KOPT-K1 (cell line): ENCODE data around the gene TRIP12.
A peak's percentile ranks its signal among the peaks of the same experiment; 100 is the strongest.
"Not testable (repeated sequence)": the region's sequence is repeated elsewhere in the genome, so short reads cannot be mapped to it uniquely, and the experiment has no call there.

Source experiments
- H3K27ac ChIP-seq: fragments of 200-600 bp; sonication (generic); 2 replicates; pipeline ENCODE4 v1.5.1; 2016; ENCODE audit warnings: antibody characterized with exemption, mild to moderate bottlenecking, low read depth, low read length; ENCODE audit not compliant: poor library complexity, severe bottlenecking
- H3K36me3 ChIP-seq: fragments of 200-600 bp; sonication (generic); 2 replicates; pipeline ENCODE4 v1.5.1; 2017; ENCODE audit warnings: antibody characterized with exemption, mild to moderate bottlenecking, low read length, moderate library complexity; ENCODE audit not compliant: insufficient read depth
- H3K9me3 ChIP-seq: fragments of 200-600 bp; sonication (generic); 2 replicates; pipeline ENCODE4 v1.5.1; 2017; ENCODE audit warnings: antibody characterized with exemption, low read length, mild to moderate bottlenecking; ENCODE audit not compliant: insufficient read depth, poor library complexity, severe bottlenecking

Gene TRIP12

DNA sequence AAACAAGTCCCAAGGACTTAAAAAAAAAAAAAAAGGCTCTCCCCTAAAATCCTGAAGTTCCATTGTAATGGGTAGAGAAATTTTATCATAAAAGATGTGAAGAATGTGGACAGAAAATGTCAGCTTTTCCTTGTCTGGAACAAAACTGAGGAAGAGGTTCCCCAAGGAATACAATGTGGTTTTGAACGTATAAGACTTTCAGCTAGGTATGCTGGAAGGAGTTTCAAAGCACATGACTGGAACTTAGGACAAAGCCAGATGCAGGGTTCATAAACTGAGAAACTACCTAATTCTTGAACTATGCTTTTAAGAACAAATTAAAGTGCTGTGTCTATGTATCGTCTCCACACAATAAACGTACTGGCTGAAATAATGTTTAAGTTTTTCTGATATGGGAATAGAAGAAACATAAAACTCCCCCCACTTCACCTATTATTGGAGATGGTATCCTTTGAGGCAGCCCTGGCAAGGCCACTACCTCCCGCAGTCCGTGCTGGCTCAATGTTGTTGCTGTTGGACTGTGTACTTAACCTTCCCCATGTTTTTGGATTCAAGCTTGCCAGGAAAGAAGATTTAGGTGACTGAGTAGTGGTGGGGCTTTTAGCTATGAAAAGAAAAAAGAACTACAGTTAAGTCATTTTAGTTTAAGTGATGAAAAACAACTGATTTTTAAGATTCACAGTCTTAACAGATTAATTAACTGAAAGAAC, 123.2 kb downstream of the TRIP12 start:
- Histone ChIP-seq H3K27ac (no peak overlapping the region), H3K9me3 (no peaks in the 10 kb centered on the region), H3K36me3 (peaks cover 97% of the 10 kb centered on the region)

DNA sequence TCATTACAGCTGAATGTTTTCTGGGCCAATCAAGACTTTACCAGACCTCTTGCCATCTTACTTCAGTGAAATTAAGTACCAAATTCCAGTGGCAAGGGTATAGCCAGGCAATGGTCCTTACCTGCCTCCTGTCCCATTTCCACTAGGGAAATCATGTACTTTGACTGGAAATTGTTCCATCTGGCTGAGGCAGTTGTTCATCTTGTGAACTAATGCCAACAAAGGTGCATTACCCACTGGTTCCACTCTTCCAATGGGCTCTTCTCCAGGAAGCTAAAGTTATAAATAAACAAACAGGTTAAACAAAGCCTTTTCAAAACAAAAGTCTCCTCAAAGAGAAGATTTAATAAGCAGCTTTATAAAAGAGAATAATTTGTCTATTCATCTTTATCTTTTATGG, 126.8 kb downstream of the TRIP12 start:
- Histone ChIP-seq H3K27ac (no peak overlapping the region), H3K36me3 (peaks cover 98% of the 10 kb centered on the region), H3K9me3 (no peaks in the 10 kb centered on the region)

DNA sequence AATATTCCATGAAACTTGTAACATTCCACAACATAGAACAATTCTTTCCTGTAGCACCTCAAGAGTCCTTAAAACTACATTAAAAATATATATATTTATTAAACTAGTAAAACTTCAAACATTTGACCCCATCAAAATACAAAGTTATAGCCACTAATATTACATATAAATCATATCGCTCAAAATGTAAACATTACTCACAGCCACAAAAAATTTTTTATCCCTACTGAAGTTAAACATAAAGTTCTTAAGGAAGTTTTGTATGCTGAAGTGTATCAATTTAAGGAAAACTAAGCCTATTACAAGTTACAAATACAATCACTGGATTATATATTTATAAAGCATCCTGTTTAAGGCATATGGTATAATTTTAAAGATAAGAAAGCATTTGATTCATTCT, 127.2 kb downstream of the TRIP12 start:
- peaks cover 98% of the 10 kb centered on the region for H3K36me3 ChIP-seq
- no peaks in the 10 kb centered on the region for H3K9me3 ChIP-seq
- no peak overlapping the region for H3K27ac ChIP-seq

DNA sequence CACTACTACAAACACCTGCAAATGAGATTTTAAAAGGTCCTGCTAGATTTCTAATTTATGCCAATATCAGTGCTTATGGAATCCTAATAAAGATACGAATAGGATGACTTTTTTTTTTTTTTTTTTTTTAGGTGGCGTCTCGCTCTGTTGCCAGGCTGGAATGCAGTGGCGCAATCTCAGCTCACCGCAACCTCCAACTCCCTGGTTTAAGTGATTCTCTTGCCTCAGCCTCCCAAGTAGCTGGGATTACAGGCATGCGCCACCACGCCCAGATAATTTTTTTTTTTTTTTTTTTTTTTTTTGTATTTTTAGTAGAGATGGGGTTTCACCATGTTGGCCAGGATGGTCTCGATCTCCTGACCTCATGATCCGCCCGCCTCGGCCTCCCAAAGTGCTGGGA, 135.5 kb downstream of the TRIP12 start:
- H3K36me3 ChIP-seq: peaks cover 92% of the 10 kb centered on the region
- not testable (repeated sequence) for H3K27ac ChIP-seq

DNA sequence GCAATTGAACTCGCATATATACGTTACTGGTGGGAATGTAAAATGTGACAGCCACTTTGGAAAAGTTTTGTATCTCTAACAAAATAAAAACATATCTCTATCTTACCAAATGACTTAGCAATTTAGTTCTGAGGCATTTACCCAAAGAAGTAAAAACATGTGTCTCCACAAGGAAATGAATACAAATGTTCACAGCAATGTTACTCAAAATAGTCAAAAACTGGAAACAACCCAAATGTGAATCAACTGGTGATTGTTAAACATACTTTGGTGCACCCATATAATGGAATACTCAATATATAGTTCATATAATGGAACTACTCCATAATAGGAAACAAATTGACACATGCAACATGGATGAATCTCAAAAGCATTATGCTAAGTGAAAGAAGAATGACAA, 137.0 kb downstream of the TRIP12 start:
- H3K9me3 ChIP-seq: no peaks in the 10 kb centered on the region
- no peak overlapping the region for H3K27ac ChIP-seq
- peaks cover 92% of the 10 kb centered on the region for H3K36me3 ChIP-seq

More for the DNA sequence above, 135.5 kb downstream of the TRIP12 start:
- H3K9me3 ChIP-seq: not testable (repeated sequence)

DNA sequence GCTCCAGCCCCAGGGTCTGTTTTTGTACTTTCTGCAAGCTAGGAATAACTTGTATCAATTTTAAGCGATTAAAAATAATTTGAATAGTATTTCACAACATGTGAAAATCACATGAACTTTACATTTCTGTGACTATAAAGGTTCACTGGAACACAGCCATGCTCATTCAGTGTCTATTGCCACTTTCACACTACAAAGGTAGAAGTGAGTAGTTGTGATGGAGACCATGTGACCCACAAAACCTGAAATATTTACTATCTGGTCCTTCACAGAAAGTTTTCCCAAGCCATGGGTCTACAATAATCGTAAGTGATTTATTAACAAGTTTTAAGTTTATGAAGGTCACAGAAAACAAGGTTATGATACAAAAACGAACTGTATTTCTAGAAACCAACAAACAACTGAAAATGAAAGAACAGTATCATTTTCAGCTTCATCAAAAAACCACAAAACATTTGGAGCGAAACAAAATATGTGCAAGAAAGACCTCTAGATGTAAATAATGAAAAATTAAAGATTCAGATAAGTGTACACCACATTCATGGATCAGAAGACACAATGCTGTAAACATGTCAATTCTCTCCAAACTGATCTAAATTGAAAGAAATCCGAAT, 138.6 kb downstream of the TRIP12 start:
- no peak overlapping the region for H3K27ac ChIP-seq
- peaks cover 92% of the 10 kb centered on the region for H3K36me3 ChIP-seq
- H3K9me3 ChIP-seq: no peaks in the 10 kb centered on the region

DNA sequence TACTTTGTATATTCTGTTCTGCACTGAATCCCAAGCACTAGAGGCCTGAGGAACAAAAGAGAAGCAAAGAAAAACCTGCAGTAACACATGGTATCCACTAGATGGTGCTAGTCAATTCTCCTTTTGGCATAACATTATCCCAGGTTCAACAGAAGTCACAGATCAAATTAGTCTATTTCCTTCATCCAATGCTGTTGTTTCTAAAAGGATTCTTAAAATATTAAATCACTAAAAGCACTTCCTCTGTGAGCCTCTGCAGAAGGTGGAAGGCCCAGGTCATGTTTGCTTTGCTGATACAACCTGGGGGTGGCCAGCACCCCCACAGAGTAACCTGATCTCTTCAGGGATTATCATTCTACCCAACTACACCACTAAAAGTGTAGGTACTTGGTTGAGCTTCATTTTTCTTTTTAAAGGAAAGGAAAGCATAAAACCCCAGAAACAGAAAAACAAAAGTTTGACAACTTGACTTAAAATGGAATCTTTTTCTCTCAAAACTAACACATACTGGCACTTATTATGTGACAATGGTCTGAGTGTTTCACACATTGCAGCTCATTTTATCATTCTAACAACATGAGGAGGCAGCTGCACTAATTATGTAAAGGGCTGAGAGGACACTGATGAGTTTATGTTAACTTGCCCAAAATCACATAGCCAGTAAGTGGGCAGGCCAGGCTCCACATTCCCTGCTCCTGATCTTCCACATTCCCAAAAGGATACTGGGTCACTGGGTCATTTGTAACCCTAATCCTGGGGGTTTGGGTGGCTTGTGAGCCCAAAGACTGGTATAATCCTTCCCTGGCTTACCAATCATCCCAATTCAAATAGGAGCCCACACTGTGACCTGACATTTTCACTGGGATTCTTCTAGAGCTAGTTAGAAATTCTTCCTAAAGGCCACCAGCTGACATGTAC, 140.7 kb downstream of the TRIP12 start:
- H3K27ac ChIP-seq: no peak overlapping the region
- H3K36me3 ChIP-seq: peaks cover 94% of the 10 kb centered on the region
- no peaks in the 10 kb centered on the region for H3K9me3 ChIP-seq

DNA sequence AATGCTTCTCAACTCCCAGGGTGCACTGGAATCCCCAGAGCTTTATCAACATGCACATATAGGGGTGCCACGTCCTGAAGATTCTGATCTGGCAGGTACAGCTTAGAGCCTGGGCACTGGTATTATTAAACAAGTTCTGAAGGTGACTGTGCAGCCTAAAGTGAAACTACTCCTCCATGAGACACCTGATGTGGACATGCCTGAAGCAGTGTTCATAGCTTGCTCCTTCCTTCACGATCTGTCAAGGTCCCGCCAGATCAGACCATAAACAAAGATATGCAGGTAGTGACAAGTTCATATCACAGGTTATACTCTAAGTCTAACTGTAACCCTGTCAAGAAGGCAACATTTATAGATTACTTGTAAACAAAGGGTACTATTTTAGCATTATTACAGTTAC, 142.2 kb downstream of the TRIP12 start:
- peaks cover 94% of the 10 kb centered on the region for H3K36me3 ChIP-seq
- no peak overlapping the region for H3K27ac ChIP-seq
- no peaks in the 10 kb centered on the region for H3K9me3 ChIP-seq

DNA sequence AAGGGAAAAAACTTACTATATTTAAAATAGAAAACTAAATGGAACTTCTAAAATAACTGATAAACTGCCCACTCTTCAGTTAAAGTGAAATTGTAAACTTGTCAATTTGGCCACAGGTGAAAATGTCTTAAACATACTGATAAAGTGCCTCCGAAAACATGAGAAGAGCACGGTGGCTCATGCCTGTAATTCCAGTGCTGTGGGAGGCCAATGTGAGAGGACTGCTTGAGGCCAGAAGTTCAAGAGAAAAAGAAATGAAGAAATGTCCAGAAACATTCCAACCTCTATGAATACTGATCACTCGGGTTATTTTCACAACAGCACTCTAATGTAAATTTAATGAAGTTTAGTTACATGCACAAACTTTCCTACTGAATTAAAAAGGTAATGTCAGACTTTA, 144.1 kb downstream of the TRIP12 start:
- Histone ChIP-seq H3K36me3 (peaks cover 100% of the 10 kb centered on the region), H3K9me3 (no peaks in the 10 kb centered on the region), H3K27ac (no peak overlapping the region)

DNA sequence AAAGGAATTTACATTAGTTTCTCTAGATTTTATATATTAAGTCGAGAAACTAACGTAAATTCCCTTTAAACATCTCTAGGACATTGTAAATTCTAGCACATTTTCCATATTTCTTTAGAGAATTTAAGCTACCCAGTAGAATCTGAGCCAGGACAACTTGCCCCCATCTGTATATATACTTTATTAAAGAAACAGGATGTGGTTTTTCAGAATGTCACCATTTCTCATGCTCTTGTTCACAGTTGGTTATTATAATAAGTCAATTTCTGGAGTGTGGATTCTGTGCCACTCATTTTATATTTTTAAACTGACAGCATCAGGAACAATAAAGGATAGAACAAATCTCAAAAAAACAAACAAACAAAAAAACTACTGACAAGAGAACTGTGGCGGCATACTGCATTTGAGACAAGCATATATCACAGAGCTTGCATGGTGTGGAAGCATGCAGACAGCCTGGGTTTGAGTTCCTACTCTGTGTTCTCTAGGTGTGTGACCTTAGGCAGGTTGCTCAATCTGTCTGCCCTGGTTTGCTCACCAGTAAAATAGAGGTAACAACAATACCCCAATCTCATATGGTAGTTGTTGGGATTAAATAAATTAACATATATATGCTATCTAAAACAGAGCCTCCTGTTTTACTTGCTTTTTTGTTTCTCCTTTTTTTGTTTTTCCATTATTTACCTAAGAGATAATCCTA, 146.0 kb downstream of the TRIP12 start:
- peaks cover 100% of the 10 kb centered on the region for H3K36me3 ChIP-seq
- H3K27ac ChIP-seq: peak overlapping the region; percentile 57
- no peaks in the 10 kb centered on the region for H3K9me3 ChIP-seq

DNA sequence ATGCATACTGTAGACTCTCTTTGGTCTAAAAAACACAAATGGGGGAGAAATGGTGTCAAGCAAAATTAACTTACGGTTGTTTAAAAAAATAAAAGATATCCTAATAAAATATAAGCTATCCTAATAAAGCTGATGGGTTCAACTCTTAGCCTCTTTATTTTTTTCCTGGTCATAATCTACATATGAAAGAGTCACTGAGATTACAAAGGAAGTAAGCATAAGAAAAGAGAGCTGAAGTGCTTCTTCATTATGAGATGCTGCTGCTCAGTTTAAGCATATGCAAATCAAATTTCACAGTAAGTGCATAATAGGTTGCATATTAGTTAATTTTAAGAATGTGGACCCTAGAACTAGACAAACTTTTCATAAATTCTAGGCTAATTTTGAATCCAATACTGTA, 147.6 kb downstream of the TRIP12 start:
- H3K9me3 ChIP-seq: no peaks in the 10 kb centered on the region
- H3K36me3 ChIP-seq: peaks cover 99% of the 10 kb centered on the region
- H3K27ac ChIP-seq: no peak overlapping the region

DNA sequence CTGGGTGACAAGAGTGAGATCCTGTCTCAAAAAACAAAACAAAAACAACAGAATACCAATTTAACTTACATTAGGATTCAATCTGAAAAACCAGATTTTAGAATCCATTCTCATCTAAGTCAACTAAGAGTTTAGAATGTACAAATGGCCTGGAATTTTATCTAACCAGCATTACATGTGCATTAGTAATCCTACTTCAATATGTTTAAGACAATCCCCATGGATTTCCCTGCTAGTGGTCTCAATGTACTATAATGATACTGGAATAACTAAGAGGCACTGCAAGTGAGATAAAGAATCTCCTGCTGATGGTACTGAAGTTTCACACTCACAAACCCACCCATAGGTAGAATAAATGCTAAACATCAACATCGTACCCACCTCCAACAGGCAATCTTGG, 153.6 kb downstream of the TRIP12 start:
- Histone ChIP-seq H3K9me3 (no peaks in the 10 kb centered on the region), H3K27ac (no peak overlapping the region), H3K36me3 (peaks cover 99% of the 10 kb centered on the region)

DNA sequence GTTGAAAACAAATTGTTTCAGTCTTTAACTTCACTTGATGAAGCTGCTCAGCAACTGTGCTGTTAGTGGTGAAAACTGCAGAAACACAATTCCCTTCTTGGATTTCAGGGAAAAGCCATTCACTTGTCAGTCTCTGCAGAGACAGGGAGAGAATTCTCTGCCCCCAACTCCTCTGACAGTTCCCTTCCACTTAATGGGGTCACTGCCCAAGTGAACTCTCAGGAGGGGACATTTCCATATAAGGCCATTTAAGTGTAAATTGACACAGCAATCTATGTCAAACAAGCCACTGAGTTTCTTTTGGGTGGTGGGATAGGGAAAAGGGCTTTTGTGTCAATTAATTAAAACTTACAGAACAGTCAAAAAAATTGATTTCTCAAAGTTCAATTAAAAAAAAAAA, 156.1 kb downstream of the TRIP12 start:
- no peak overlapping the region for H3K27ac ChIP-seq
- H3K36me3 ChIP-seq: peaks cover 80% of the 10 kb centered on the region
- H3K9me3 ChIP-seq: no peaks in the 10 kb centered on the region

DNA sequence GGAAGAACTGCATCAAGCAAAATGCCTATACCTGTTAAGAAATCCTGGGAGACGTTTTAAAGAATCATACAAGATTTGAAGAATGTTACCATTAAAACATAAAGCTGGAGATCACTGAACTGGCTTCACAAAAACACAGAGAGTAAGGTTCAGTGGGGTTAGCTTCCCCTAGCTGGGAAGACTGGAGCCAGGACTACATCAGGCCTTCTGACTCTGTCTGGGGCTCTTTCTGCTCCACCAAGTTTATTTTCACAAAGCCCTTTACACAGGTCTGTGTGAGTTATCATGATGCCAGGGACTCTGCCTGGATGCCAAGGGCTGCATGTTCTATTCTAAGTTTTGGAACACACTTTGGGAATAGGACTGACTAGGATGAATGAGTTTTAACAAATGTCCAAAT, 160.1 kb downstream of the TRIP12 start:
- H3K9me3 ChIP-seq: no peaks in the 10 kb centered on the region
- H3K27ac ChIP-seq: no peak overlapping the region
- peaks cover 40% of the 10 kb centered on the region for H3K36me3 ChIP-seq

DNA sequence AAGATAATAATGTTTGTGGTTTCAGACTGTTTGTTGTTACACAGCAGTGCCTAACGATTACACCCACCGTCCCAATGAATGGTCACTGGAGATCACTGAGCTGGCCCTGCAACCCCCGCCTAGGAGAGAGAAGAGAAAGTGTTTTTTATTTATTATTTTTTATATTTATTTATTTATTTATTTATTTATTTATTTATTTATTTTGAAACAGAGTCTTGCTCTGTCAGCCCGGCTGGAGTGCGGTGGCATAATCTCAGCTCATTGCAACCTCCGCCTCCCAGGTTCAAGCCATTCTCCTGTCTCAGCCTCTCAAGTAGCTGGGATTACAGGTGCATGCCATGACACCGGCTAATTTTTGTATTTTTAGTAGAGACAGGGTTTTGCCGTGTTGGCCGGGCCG, 164.3 kb downstream of the TRIP12 start:
- H3K36me3 ChIP-seq, H3K27ac ChIP-seq, H3K9me3 ChIP-seq: not testable (repeated sequence)
